HEK293 (cell line): ENCODE data around the gene WBP4.

Experiments used
- GLI4 ChIP-seq: fragments of 450-650 bp; formaldehyde crosslinking; IDR thresholded peaks from 2 replicates; pipeline ENCODE4 v1.5.1; 2016; ENCODE audit warnings: missing biosample characterization, missing genetic modification characterization
- GLIS1 ChIP-seq: fragments of 450-650 bp; formaldehyde crosslinking; IDR thresholded peaks from 2 replicates; pipeline ENCODE4 v1.5.1; 2016; ENCODE audit warnings: missing biosample characterization, missing genetic modification characterization
- HOXD13 ChIP-seq: sonication (generic); formaldehyde crosslinking; IDR thresholded peaks from 2 replicates; pipeline ENCODE4 v1.8.0; 2022; ENCODE audit warnings: missing genetic modification reagents, borderline replicate concordance
- KLF7 ChIP-seq: fragments of 450-650 bp; formaldehyde crosslinking; IDR thresholded peaks from 2 replicates; pipeline ENCODE4 v1.5.1; 2016; ENCODE audit warnings: missing biosample characterization, missing genetic modification characterization, borderline replicate concordance
- MYNN ChIP-seq: fragments of 450-650 bp; formaldehyde crosslinking; IDR thresholded peaks from 2 replicates; pipeline ENCODE4 v1.5.1; 2016; ENCODE audit warnings: missing biosample characterization, missing genetic modification characterization, borderline replicate concordance
- OSR2 ChIP-seq: fragments of 450-650 bp; formaldehyde crosslinking; IDR thresholded peaks from 2 replicates; pipeline ENCODE4 v1.5.1; 2016; ENCODE audit warnings: missing biosample characterization, missing genetic modification characterization
- SALL2 ChIP-seq: fragments of 450-650 bp; formaldehyde crosslinking; IDR thresholded peaks from 2 replicates; pipeline ENCODE4 v1.5.0; 2017; ENCODE audit warnings: missing biosample characterization, mild to moderate bottlenecking, missing genetic modification characterization, borderline replicate concordance
- SP2 ChIP-seq: fragments of 450-650 bp; formaldehyde crosslinking; IDR thresholded peaks from 2 replicates; pipeline ENCODE4 v1.5.1; 2016; ENCODE audit warnings: missing biosample characterization, missing genetic modification characterization
- ZBTB20 ChIP-seq: fragments of 450-650 bp; formaldehyde crosslinking; IDR thresholded peaks from 2 replicates; pipeline ENCODE4 v1.5.1; 2016; ENCODE audit warnings: missing biosample characterization, missing genetic modification characterization
- ZFP69B ChIP-seq: fragments of 450-650 bp; formaldehyde crosslinking; IDR thresholded peaks from 2 replicates; pipeline ENCODE4 v1.5.1; 2016; ENCODE audit warnings: missing biosample characterization, missing genetic modification characterization
- ZNF140 ChIP-seq: fragments of 450-650 bp; formaldehyde crosslinking; IDR thresholded peaks from 2 replicates; pipeline ENCODE4 v1.5.1; 2016; ENCODE audit warnings: missing biosample characterization, missing genetic modification characterization
- ZNF146 ChIP-seq: fragments of 450-650 bp; formaldehyde crosslinking; IDR thresholded peaks from 2 replicates; pipeline ENCODE4 v1.5.1; 2016; ENCODE audit warnings: missing biosample characterization, missing genetic modification characterization
- ZNF2 ChIP-seq: fragments of 450-650 bp; formaldehyde crosslinking; IDR thresholded peaks from 2 replicates; pipeline ENCODE4 v1.5.1; 2016; ENCODE audit warnings: missing biosample characterization, missing genetic modification characterization
- ZNF211 ChIP-seq: fragments of 450-650 bp; formaldehyde crosslinking; IDR thresholded peaks from 2 replicates; pipeline ENCODE4 v1.5.1; 2016; ENCODE audit warnings: low read depth, missing biosample characterization, missing genetic modification characterization
- ZNF221 ChIP-seq: fragments of 450-650 bp; formaldehyde crosslinking; IDR thresholded peaks from 2 replicates; pipeline ENCODE4 v1.5.1; 2017; ENCODE audit warnings: missing biosample characterization, missing genetic modification characterization, borderline replicate concordance
- ZNF248 ChIP-seq: fragments of 450-650 bp; formaldehyde crosslinking; IDR thresholded peaks from 2 replicates; pipeline ENCODE4 v1.5.1; 2017; ENCODE audit warnings: missing biosample characterization, missing genetic modification characterization
- ZNF302 ChIP-seq: fragments of 450-650 bp; formaldehyde crosslinking; IDR thresholded peaks from 2 replicates; pipeline ENCODE4 v1.5.1; 2016; ENCODE audit warnings: missing biosample characterization, missing genetic modification characterization, low read depth
- ZNF335 ChIP-seq: fragments of 450-650 bp; formaldehyde crosslinking; conservative IDR thresholded peaks from 2 replicates; pipeline ENCODE4 v1.5.1; 2016; ENCODE audit warnings: missing biosample characterization, missing genetic modification characterization
- ZNF558 ChIP-seq: fragments of 450-650 bp; formaldehyde crosslinking; IDR thresholded peaks from 2 replicates; pipeline ENCODE4 v1.5.1; 2016; ENCODE audit warnings: missing biosample characterization, missing genetic modification characterization
- ZNF596 ChIP-seq: fragments of 450-650 bp; IDR thresholded peaks from 2 replicates; pipeline ENCODE4 v1.5.0; 2018; ENCODE audit warnings: missing biosample characterization, mild to moderate bottlenecking, missing genetic modification characterization, moderate library complexity
- ZNF658 ChIP-seq: fragments of 450-650 bp; formaldehyde crosslinking; IDR thresholded peaks from 2 replicates; pipeline ENCODE4; 2016; ENCODE audit warnings: missing biosample characterization, missing genetic modification characterization
- ZNF747 ChIP-seq: fragments of 450-650 bp; formaldehyde crosslinking; IDR thresholded peaks from 2 replicates; pipeline ENCODE4 v1.5.1; 2016; ENCODE audit warnings: missing biosample characterization, missing genetic modification characterization
- ZNF768 ChIP-seq: fragments of 450-650 bp; formaldehyde crosslinking; IDR thresholded peaks from 2 replicates; pipeline ENCODE4 v1.5.1; 2018; ENCODE audit warnings: missing biosample characterization, mild to moderate bottlenecking, missing genetic modification characterization
- ZNF777 ChIP-seq: fragments of 450-650 bp; formaldehyde crosslinking; IDR thresholded peaks from 2 replicates; pipeline ENCODE4 v1.5.1; 2017; ENCODE audit warnings: missing biosample characterization, missing genetic modification characterization, borderline replicate concordance
- ZNF830 ChIP-seq: fragments of 450-650 bp; IDR thresholded peaks from 2 replicates; pipeline ENCODE4 v1.5.0; 2018; ENCODE audit warnings: missing biosample characterization, missing genetic modification characterization, low read depth, mild to moderate bottlenecking, moderate library complexity
- ZSCAN16 ChIP-seq: fragments of 450-650 bp; formaldehyde crosslinking; IDR thresholded peaks from 2 replicates; pipeline ENCODE4 v1.5.1; 2016; ENCODE audit warnings: missing biosample characterization, missing genetic modification characterization
- ZXDB ChIP-seq: fragments of 450-650 bp; formaldehyde crosslinking; IDR thresholded peaks from 2 replicates; pipeline ENCODE4 v1.5.1; 2016; ENCODE audit warnings: missing biosample characterization, missing genetic modification characterization
- TF ChIP-seq, protein P1 (sequence below): fragments of 450-650 bp; formaldehyde crosslinking; IDR thresholded peaks from 2 replicates; pipeline ENCODE4 v1.5.1; 2016; ENCODE audit warnings: missing biosample characterization, missing genetic modification characterization
- TF ChIP-seq, protein P2 (sequence below): fragments of 450-650 bp; formaldehyde crosslinking; conservative IDR thresholded peaks from 2 replicates; pipeline ENCODE4 v1.5.1; 2016; ENCODE audit warnings: low read depth, missing biosample characterization, missing genetic modification characterization
- TF ChIP-seq, protein P3 (sequence below): sonication (generic); formaldehyde crosslinking; IDR thresholded peaks from 2 replicates; pipeline ENCODE4 v1.8.1; 2022; ENCODE audit warnings: mild to moderate bottlenecking, moderate library complexity, missing genetic modification reagents
- TF ChIP-seq, protein P4 (sequence below): fragments of 450-650 bp; formaldehyde crosslinking; IDR thresholded peaks from 2 replicates; pipeline ENCODE4 v1.5.0; 2017; ENCODE audit warnings: missing biosample characterization, missing genetic modification characterization, borderline replicate concordance

WBP4 gene

DNA sequence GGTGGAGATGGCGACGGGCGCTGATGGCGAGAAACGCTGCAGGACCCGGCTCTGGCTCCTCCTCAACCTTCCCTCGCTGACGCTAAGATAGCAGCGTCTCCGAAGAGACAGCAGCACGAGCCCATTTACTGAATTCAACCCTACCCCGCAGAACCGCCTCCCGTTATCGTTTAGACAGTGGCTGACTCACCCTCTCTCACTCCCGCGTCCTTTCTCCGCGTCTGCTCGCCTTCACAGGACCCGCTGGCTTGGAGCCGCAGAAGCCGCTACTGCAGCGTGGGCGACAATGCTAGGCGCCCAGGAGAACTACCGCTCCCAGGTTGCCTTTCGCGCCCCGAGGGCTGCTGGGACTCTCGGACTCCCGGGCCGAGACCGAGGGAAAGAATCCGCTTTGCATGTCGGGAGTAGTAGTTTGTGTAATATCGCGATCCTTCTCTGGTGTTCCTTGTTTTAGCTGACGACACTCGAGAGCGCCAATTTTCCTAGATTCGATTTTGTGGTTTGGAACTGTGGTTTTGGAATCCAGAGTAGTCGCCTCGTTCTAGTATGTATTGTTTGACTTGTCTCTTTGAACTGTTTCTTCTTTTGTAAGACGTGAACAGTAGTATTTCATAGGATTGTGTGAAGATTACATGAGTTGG lies 71.3 kb downstream of the WBP4 start, which contains the start of gene KBTBD6 (continued):
- TF ChIP-seq, protein P1, sequence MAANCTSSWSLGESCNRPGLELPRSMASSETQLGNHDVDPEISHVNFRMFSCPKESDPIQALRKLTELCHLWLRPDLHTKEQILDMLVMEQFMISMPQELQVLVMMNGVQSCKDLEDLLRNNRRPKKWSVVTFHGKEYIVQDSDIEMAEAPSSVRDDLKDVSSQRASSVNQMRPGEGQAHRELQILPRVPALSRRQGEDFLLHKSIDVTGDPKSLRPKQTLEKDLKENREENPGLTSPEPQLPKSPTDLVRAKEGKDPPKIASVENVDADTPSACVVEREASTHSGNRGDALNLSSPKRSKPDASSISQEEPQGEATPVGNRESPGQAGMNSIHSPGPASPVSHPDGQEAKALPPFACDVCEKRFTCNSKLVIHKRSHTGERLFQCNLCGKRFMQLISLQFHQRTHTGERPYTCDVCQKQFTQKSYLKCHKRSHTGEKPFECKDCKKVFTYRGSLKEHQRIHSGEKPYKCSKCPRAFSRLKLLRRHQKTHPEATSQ, result no peak
- TF ChIP-seq ZNF558 (tag by site-specific recombination) (no peak; the same call in 1 of the 2 replicates), ZNF302 (no peak), GLI4 (no peak), ZNF768 (tag by site-specific recombination) (no peak), ZNF658 (tag by site-specific recombination) (no peak), ZNF777 (tag by site-specific recombination) (no peak), GLIS1 (tag by site-specific recombination) (peak; percentile 83), ZNF2 (tag by site-specific recombination) (peak; percentile 78), OSR2 (tag by site-specific recombination) (peak; percentile 96), ZNF221 (tag by site-specific recombination) (no peak), ZNF335 (tag by site-specific recombination) (peak; percentile 74), ZSCAN16 (tag by site-specific recombination) (no peak), SP2 (tag by site-specific recombination) (peak; percentile 68), ZNF211 (tag by site-specific recombination) (no peak), ZXDB (tag by site-specific recombination) (peak; percentile 75), ZFP69B (peak; percentile 36), KLF7 (tag by site-specific recombination) (no peak), ZNF747 (tag by site-specific recombination) (no peak), HOXD13 (no peak), ZBTB20 (tag by site-specific recombination) (peak; percentile 69), ZNF830 (tag by site-specific recombination) (no peak), ZNF596 (0 out of 2 replicates have a peak, but pooled peaks have one; percentile 22), SALL2 (tag by site-specific recombination) (no peak), ZNF140 (tag by site-specific recombination) (no peak), ZNF146 (tag by site-specific recombination) (no peak), MYNN (no peak), ZNF248 (tag by site-specific recombination) (no peak)
- TF ChIP-seq, protein P2, sequence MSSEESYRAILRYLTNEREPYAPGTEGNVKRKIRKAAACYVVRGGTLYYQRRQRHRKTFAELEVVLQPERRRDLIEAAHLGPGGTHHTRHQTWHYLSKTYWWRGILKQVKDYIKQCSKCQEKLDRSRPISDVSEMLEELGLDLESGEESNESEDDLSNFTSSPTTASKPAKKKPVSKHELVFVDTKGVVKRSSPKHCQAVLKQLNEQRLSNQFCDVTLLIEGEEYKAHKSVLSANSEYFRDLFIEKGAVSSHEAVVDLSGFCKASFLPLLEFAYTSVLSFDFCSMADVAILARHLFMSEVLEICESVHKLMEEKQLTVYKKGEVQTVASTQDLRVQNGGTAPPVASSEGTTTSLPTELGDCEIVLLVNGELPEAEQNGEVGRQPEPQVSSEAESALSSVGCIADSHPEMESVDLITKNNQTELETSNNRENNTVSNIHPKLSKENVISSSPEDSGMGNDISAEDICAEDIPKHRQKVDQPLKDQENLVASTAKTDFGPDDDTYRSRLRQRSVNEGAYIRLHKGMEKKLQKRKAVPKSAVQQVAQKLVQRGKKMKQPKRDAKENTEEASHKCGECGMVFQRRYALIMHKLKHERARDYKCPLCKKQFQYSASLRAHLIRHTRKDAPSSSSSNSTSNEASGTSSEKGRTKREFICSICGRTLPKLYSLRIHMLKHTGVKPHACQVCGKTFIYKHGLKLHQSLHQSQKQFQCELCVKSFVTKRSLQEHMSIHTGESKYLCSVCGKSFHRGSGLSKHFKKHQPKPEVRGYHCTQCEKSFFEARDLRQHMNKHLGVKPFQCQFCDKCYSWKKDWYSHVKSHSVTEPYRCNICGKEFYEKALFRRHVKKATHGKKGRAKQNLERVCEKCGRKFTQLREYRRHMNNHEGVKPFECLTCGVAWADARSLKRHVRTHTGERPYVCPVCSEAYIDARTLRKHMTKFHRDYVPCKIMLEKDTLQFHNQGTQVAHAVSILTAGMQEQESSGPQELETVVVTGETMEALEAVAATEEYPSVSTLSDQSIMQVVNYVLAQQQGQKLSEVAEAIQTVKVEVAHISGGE (tag by site-specific recombination), result no peak
- TF ChIP-seq, protein P3, sequence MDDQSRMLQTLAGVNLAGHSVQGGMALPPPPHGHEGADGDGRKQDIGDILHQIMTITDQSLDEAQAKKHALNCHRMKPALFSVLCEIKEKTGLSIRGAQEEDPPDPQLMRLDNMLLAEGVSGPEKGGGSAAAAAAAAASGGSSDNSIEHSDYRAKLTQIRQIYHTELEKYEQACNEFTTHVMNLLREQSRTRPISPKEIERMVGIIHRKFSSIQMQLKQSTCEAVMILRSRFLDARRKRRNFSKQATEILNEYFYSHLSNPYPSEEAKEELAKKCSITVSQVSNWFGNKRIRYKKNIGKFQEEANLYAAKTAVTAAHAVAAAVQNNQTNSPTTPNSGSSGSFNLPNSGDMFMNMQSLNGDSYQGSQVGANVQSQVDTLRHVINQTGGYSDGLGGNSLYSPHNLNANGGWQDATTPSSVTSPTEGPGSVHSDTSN (CRISPR knock-in tag), result no peak
- TF ChIP-seq, protein P4, sequence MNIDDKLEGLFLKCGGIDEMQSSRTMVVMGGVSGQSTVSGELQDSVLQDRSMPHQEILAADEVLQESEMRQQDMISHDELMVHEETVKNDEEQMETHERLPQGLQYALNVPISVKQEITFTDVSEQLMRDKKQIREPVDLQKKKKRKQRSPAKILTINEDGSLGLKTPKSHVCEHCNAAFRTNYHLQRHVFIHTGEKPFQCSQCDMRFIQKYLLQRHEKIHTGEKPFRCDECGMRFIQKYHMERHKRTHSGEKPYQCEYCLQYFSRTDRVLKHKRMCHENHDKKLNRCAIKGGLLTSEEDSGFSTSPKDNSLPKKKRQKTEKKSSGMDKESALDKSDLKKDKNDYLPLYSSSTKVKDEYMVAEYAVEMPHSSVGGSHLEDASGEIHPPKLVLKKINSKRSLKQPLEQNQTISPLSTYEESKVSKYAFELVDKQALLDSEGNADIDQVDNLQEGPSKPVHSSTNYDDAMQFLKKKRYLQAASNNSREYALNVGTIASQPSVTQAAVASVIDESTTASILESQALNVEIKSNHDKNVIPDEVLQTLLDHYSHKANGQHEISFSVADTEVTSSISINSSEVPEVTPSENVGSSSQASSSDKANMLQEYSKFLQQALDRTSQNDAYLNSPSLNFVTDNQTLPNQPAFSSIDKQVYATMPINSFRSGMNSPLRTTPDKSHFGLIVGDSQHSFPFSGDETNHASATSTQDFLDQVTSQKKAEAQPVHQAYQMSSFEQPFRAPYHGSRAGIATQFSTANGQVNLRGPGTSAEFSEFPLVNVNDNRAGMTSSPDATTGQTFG (tag by site-specific recombination), result no peak
